IgD-negative memory B cell (primary cell): Measurements from ENCODE around the gene SHROOM3. TPM values are rescaled to one million over a fixed set of nuclear protein-coding genes. Genes with fewer than 3 reads are reported as not detected.
"Not testable (repeated sequence)": the region's sequence is repeated elsewhere in the genome, so short reads cannot be mapped to it uniquely, and the experiment has no call there.

Source experiments
- H3K27ac Mint-ChIP-seq, 3 donors: one replicate each; pipeline ENCODE4 v1.8.0; 2020 to 2022; ENCODE audit warnings: mild to moderate bottlenecking in 3 of 3, mixed read lengths in 3 of 3, moderate library complexity in 1 of 3
- H3K27me3 Mint-ChIP-seq: one replicate; pipeline ENCODE4 v1.8.0; 2021; ENCODE audit warnings: mixed read lengths
- H3K36me3 Mint-ChIP-seq: one replicate; pipeline ENCODE4 v1.8.0; 2020; ENCODE audit warnings: mild to moderate bottlenecking, mixed read lengths
- H3K4me1 Mint-ChIP-seq, 3 donors: one replicate each; pipeline ENCODE4 v1.8.0; 2020 to 2022; ENCODE audit warnings: mixed read lengths in 3 of 3, mild to moderate bottlenecking in 1 of 3
- H3K4me3 Mint-ChIP-seq, 4 donors: one replicate each; pipeline ENCODE4 v1.8.0; 2020 to 2022; ENCODE audit warnings: mild to moderate bottlenecking in 4 of 4, mixed read lengths in 4 of 4, moderate library complexity in 3 of 4
- H3K9me3 Mint-ChIP-seq, 3 donors: one replicate each; pipeline ENCODE4 v1.8.0; 2020 to 2021; ENCODE audit warnings: mixed read lengths in 3 of 3, mild to moderate bottlenecking in 1 of 3
- polyA plus RNA-seq: library from polyadenylated mRNA; unstranded; fragments of 300-500 nt; fragmentation: Illumina TruSeq; gene quantifications from one replicate; pipeline ENCODE4 v1.2.3, GENCODE V29; 2021

The SHROOM3 gene
- polyA plus RNA-seq, 1 donor from 2014 or later = not detected

- no peak overlapping the region for H3K4me3 Mint-ChIP-seq
- H3K36me3 Mint-ChIP-seq = no peaks in the 10 kb centered on the region
- peaks cover 14% of the 10 kb centered on the region for H3K27me3 Mint-ChIP-seq
- H3K27ac Mint-ChIP-seq = no peak overlapping the region
- H3K9me3 Mint-ChIP-seq = no peaks in the 10 kb centered on the region
- peaks cover 0 to 3% (median 1%) of the 10 kb centered on the region in 3 donors for H3K4me1 Mint-ChIP-seq
Measured at GRCh38 chr4:76723373-76723772, 288.3 kb downstream of the SHROOM3 start.

- peaks cover 15% of the 10 kb centered on the region for H3K27me3 Mint-ChIP-seq
- H3K4me3 Mint-ChIP-seq = no peak overlapping the region
- no peak overlapping the region for H3K27ac Mint-ChIP-seq
- H3K4me1 Mint-ChIP-seq = peaks cover 0 to 3% (median 2%) of the 10 kb centered on the region in 3 donors
- H3K36me3 Mint-ChIP-seq = no peaks in the 10 kb centered on the region
- no peaks in the 10 kb centered on the region for H3K9me3 Mint-ChIP-seq
Measured at GRCh38 chr4:76723924-76724323, 288.9 kb downstream of the SHROOM3 start.

- no peak overlapping the region for H3K4me3 Mint-ChIP-seq
- H3K36me3 Mint-ChIP-seq = no peaks in the 10 kb centered on the region
- no peaks in the 10 kb centered on the region for H3K9me3 Mint-ChIP-seq
- H3K27me3 Mint-ChIP-seq = peaks cover 16% of the 10 kb centered on the region
- no peak overlapping the region for H3K27ac Mint-ChIP-seq
- H3K4me1 Mint-ChIP-seq = peaks cover 0 to 3% (median 2%) of the 10 kb centered on the region in 3 donors
Measured at GRCh38 chr4:76725039-76725438, 290.0 kb downstream of the SHROOM3 start.

- Mint-ChIP-seq H3K4me1 (peaks cover 0 to 3% (median 2%) of the 10 kb centered on the region in 3 donors), H3K9me3 (no peaks in the 10 kb centered on the region), H3K36me3 (no peaks in the 10 kb centered on the region), H3K4me3 (no peak overlapping the region), H3K27ac (no peak overlapping the region), H3K27me3 (peaks cover 16% of the 10 kb centered on the region)
Measured at GRCh38 chr4:76726176-76726575, 291.1 kb downstream of the SHROOM3 start.

GRCh38 chr4:76726631-76727030, 291.6 kb downstream of the SHROOM3 start:
- Mint-ChIP-seq H3K36me3 (no peaks in the 10 kb centered on the region), H3K27me3 (peaks cover 16% of the 10 kb centered on the region), H3K9me3 (no peaks in the 10 kb centered on the region), H3K4me1 (peaks cover 0 to 3% (median 2%) of the 10 kb centered on the region in 3 donors), H3K4me3 (no peak overlapping the region), H3K27ac (no peak overlapping the region)

- not testable (repeated sequence) for H3K4me1 Mint-ChIP-seq, H3K4me3 Mint-ChIP-seq, H3K9me3 Mint-ChIP-seq, H3K36me3 Mint-ChIP-seq, H3K27ac Mint-ChIP-seq
- peaks cover 16% of the 10 kb centered on the region for H3K27me3 Mint-ChIP-seq
Measured at GRCh38 chr4:76727934-76728333, 292.9 kb downstream of the SHROOM3 start.

GRCh38 chr4:76729460-76729859, 294.4 kb downstream of the SHROOM3 start:
- no peak overlapping the region for H3K4me3 Mint-ChIP-seq

GRCh38 chr4:76729980-76730379, 295.0 kb downstream of the SHROOM3 start:
- no peak overlapping the region for H3K4me3 Mint-ChIP-seq
- H3K4me1 Mint-ChIP-seq = peaks cover 0 to 3% (median 2%) of the 10 kb centered on the region in 3 donors
- H3K27ac Mint-ChIP-seq = no peak overlapping the region
- H3K27me3 Mint-ChIP-seq = peaks cover 21% of the 10 kb centered on the region
- H3K9me3 Mint-ChIP-seq = no peaks in the 10 kb centered on the region
- H3K36me3 Mint-ChIP-seq = no peaks in the 10 kb centered on the region

More at GRCh38 chr4:76729460-76729859, 294.4 kb downstream of the SHROOM3 start:
- peaks cover 0 to 3% (median 2%) of the 10 kb centered on the region in 3 donors for H3K4me1 Mint-ChIP-seq
- no peaks in the 10 kb centered on the region for H3K9me3 Mint-ChIP-seq
- no peaks in the 10 kb centered on the region for H3K36me3 Mint-ChIP-seq
- peaks cover 18% of the 10 kb centered on the region for H3K27me3 Mint-ChIP-seq
- H3K27ac Mint-ChIP-seq = no peak overlapping the region

- Mint-ChIP-seq H3K27ac (no peak overlapping the region), H3K36me3 (no peaks in the 10 kb centered on the region), H3K9me3 (no peaks in the 10 kb centered on the region)
Measured at GRCh38 chr4:76732246-76732645, 297.2 kb downstream of the SHROOM3 start.

GRCh38 chr4:76733068-76733771, 298.2 kb downstream of the SHROOM3 start:
- Mint-ChIP-seq H3K4me1 (peaks cover 0 to 2% (median 0%) of the 10 kb centered on the region in 3 donors), H3K4me3 (no peak overlapping the region), H3K27ac (no peak overlapping the region), H3K9me3 (no peaks in the 10 kb centered on the region), H3K27me3 (peaks cover 9% of the 10 kb centered on the region), H3K36me3 (no peaks in the 10 kb centered on the region)

More at GRCh38 chr4:76732246-76732645, 297.2 kb downstream of the SHROOM3 start:
- Mint-ChIP-seq H3K4me1 (peaks cover 0 to 2% (median 0%) of the 10 kb centered on the region in 3 donors), H3K4me3 (no peak overlapping the region), H3K27me3 (peaks cover 11% of the 10 kb centered on the region)

- peaks cover 5% of the 10 kb centered on the region for H3K27me3 Mint-ChIP-seq
- no peaks in the 10 kb centered on the region for H3K4me1 Mint-ChIP-seq
- H3K4me3 Mint-ChIP-seq = no peak overlapping the region
- no peak overlapping the region for H3K27ac Mint-ChIP-seq
- H3K9me3 Mint-ChIP-seq = peaks cover 0 to 3% (median 0%) of the 10 kb centered on the region in 3 donors
- no peaks in the 10 kb centered on the region for H3K36me3 Mint-ChIP-seq
Measured at GRCh38 chr4:76736414-76736813, 301.4 kb downstream of the SHROOM3 start.

GRCh38 chr4:76737180-76737579, 302.2 kb downstream of the SHROOM3 start:
- Mint-ChIP-seq H3K27ac (no peak overlapping the region), H3K4me3 (no peak overlapping the region), H3K4me1 (no peaks in the 10 kb centered on the region), H3K9me3 (peaks cover 0 to 3% (median 0%) of the 10 kb centered on the region in 3 donors), H3K27me3 (peaks cover 5% of the 10 kb centered on the region), H3K36me3 (no peaks in the 10 kb centered on the region)

GRCh38 chr4:76737771-76738085, 302.7 kb downstream of the SHROOM3 start:
- no peaks in the 10 kb centered on the region for H3K36me3 Mint-ChIP-seq
- no peak overlapping the region for H3K4me3 Mint-ChIP-seq
- H3K27me3 Mint-ChIP-seq = peaks cover 5% of the 10 kb centered on the region
- peaks cover 0 to 3% (median 0%) of the 10 kb centered on the region in 3 donors for H3K9me3 Mint-ChIP-seq
- H3K4me1 Mint-ChIP-seq = no peaks in the 10 kb centered on the region
- no peak overlapping the region for H3K27ac Mint-ChIP-seq

GRCh38 chr4:76738086-76738931, 303.3 kb downstream of the SHROOM3 start:
- Mint-ChIP-seq H3K36me3 (no peaks in the 10 kb centered on the region), H3K9me3 (peaks cover 0 to 3% (median 0%) of the 10 kb centered on the region in 3 donors), H3K27ac (no peak overlapping the region), H3K4me3 (no peak overlapping the region), H3K4me1 (no peaks in the 10 kb centered on the region), H3K27me3 (peaks cover 5% of the 10 kb centered on the region)

- peaks cover 0 to 3% (median 0%) of the 10 kb centered on the region in 3 donors for H3K9me3 Mint-ChIP-seq
- no peak overlapping the region for H3K4me3 Mint-ChIP-seq
- H3K36me3 Mint-ChIP-seq = no peaks in the 10 kb centered on the region
- H3K27ac Mint-ChIP-seq = no peak overlapping the region
- H3K4me1 Mint-ChIP-seq = no peaks in the 10 kb centered on the region
- H3K27me3 Mint-ChIP-seq = no peaks in the 10 kb centered on the region
Measured at GRCh38 chr4:76740192-76740591, 305.2 kb downstream of the SHROOM3 start.
